ENCODE data around the gene NDST3.

NDST3 gene

DNA sequence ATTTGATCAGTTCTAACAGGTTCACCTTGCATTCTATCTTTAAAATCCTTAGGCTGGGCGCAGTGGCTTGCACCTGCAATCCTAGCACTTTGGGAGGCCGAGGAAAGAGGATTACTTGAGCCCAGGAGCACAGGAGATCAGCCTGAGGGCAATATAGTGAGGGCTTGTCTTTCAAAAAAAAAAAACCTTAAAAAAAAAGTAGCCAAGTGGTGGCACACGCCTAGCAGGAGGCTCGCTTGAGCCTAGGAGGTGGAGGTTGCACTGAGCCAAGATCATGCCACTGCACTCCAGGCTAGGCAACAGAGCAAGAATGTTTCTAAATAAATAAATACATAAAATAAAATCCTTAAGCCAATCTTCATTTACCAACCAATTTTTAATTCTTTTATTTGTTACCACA is 243.0 kb downstream of the NDST3 start:
- Histone ChIP-seq H4K20me1 (ENCODE audit: low read depth, low read length) (no peaks in the 10 kb centered on the region), H3K9ac (ENCODE audit: low read length) (peak overlapping the region; percentile 97; the same call in 1 of the 2 replicates), H3K36me3 (ENCODE audit: low read length) (peaks cover 19% of the 10 kb centered on the region), H3K27me3 (ENCODE audit: low read length) (no peaks in the 10 kb centered on the region), H2AFZ (ENCODE audit: low read depth, low read length, severe bottlenecking) (no peak overlapping the region), H3K27ac (ENCODE audit: low read depth, low read length) (no peak overlapping the region), H3F3A (ENCODE audit: insufficient read depth) (peaks cover 34% of the 10 kb centered on the region), H3K9me3 (ENCODE audit: insufficient read depth, low read length) (no peaks in the 10 kb centered on the region), H3K4me2 (ENCODE audit: low read depth, low read length, poor library complexity, severe bottlenecking) (peak overlapping the region; percentile 83), H3K79me2 (ENCODE audit: insufficient read depth, low read length) (peaks cover 12% of the 10 kb centered on the region), H3K4me3 (ENCODE audit: insufficient read depth, low read length, poor library complexity, severe bottlenecking) (peak overlapping the region; percentile 53), H3K9me2 (replicated peaks; ENCODE audit: insufficient read depth, low read length) (no peaks in the 10 kb centered on the region)
- TF ChIP-seq, protein P1, sequence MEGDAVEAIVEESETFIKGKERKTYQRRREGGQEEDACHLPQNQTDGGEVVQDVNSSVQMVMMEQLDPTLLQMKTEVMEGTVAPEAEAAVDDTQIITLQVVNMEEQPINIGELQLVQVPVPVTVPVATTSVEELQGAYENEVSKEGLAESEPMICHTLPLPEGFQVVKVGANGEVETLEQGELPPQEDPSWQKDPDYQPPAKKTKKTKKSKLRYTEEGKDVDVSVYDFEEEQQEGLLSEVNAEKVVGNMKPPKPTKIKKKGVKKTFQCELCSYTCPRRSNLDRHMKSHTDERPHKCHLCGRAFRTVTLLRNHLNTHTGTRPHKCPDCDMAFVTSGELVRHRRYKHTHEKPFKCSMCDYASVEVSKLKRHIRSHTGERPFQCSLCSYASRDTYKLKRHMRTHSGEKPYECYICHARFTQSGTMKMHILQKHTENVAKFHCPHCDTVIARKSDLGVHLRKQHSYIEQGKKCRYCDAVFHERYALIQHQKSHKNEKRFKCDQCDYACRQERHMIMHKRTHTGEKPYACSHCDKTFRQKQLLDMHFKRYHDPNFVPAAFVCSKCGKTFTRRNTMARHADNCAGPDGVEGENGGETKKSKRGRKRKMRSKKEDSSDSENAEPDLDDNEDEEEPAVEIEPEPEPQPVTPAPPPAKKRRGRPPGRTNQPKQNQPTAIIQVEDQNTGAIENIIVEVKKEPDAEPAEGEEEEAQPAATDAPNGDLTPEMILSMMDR (IDR thresholded peaks at IDR 0.05; ENCODE audit: insufficient read depth, low read length, poor library complexity, severe bottlenecking), result no peak
- TF ChIP-seq EZH2phosphoT487 (conservative IDR thresholded peaks at IDR 0.05; ENCODE audit: low read length), result no peak

DNA sequence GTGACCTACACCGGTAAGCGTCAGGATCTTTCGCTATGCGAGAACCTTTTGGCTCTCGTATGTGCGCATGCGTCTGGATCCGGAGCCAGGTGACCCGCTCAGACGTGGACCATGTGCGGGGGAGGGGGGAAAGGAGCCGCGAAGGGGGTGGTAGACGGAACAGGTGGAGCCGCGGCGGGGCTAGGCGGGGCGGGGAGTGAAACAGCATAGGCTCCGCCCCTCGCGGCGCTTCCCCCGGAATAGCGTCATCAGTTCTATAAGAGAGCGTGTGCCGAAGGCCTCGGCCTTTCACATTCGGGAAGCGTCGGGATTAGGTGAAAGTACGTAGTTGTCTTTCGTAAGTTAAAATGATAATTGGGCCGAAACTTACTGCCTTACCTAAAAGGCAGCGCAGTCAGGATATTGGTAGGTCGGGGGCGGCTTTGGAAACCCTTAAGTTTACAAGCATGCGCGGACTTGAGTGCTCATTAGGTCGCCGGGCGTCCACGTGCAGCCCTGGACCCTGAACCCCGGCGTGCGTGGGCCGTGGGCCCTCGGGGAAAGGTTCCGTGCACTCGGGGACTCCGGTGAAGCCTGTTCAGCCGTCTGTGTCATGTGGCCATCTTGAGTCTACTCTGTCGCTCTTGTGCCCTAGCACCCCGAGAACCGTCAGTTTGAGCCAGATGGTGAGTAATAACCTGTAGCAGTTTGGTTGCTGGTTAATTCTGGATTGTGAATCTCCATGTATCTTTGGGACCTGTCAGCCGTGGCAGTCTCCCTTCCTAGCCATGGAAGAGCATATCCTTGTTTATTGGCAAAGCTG is 244.4 kb downstream of the NDST3 start:
- Histone ChIP-seq H4K20me1 (ENCODE audit: low read depth, low read length) (no peaks in the 10 kb centered on the region), H3K36me3 (ENCODE audit: low read length) (peaks cover 19% of the 10 kb centered on the region), H3K4me3 (ENCODE audit: insufficient read depth, low read length, poor library complexity, severe bottlenecking) (peak overlapping the region; percentile 94), H3K9me3 (ENCODE audit: insufficient read depth, low read length) (no peaks in the 10 kb centered on the region), H2AFZ (ENCODE audit: low read depth, low read length, severe bottlenecking) (no peak overlapping the region), H3K27ac (ENCODE audit: low read depth, low read length) (peak overlapping the region; percentile 87), H3K79me2 (ENCODE audit: insufficient read depth, low read length) (peaks cover 12% of the 10 kb centered on the region), H3K27me3 (ENCODE audit: low read length) (no peaks in the 10 kb centered on the region), H3K4me2 (ENCODE audit: low read depth, low read length, poor library complexity, severe bottlenecking) (peak overlapping the region; percentile 94), H3F3A (ENCODE audit: insufficient read depth) (peaks cover 48% of the 10 kb centered on the region), H3K9me2 (replicated peaks; ENCODE audit: insufficient read depth, low read length) (no peaks in the 10 kb centered on the region), H3K9ac (ENCODE audit: low read length) (peak overlapping the region; percentile 97)
- TF ChIP-seq, protein P1 (IDR thresholded peaks at IDR 0.05; ENCODE audit: insufficient read depth, low read length, poor library complexity, severe bottlenecking), result no peak
- no peak for TF ChIP-seq EZH2phosphoT487 (conservative IDR thresholded peaks at IDR 0.05; ENCODE audit: low read length)

DNA sequence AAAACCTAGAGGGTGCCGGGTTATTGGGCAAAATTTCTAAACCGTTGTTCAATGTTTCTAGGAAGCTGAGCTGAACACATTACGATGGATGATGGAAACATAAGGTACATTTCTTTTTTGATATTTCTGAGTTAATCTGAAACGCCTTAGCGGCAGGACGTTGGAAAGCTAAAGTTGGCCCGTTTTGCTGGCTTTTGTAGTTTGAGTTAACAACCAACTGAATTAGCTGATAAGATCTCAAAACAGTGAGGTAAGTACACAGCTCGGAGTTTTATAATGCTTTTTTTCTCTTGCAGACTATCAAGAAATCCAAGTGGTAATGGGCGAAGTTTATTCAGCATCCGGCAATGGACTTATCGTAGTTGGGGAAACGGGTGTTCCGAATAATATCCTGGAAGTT is 245.0 kb downstream of the NDST3 start:
- peaks cover 19% of the 10 kb centered on the region for H3K36me3 ChIP-seq (ENCODE audit: low read length)
- H3K4me2 ChIP-seq (ENCODE audit: low read depth, low read length, poor library complexity, severe bottlenecking), result peak overlapping the region; percentile 94
- no peak overlapping the region for H2AFZ ChIP-seq (ENCODE audit: low read depth, low read length, severe bottlenecking)
- no peaks in the 10 kb centered on the region for H3K27me3 ChIP-seq (ENCODE audit: low read length)
- H3K9me2 ChIP-seq (replicated peaks; ENCODE audit: insufficient read depth, low read length), result no peaks in the 10 kb centered on the region
- H4K20me1 ChIP-seq (ENCODE audit: low read depth, low read length), result no peaks in the 10 kb centered on the region
- H3K9ac ChIP-seq (ENCODE audit: low read length), result peak overlapping the region; percentile 97
- H3K27ac ChIP-seq (ENCODE audit: low read depth, low read length), result peak overlapping the region; percentile 87
- H3K4me3 ChIP-seq (ENCODE audit: insufficient read depth, low read length, poor library complexity, severe bottlenecking), result peak overlapping the region; percentile 94
- peaks cover 12% of the 10 kb centered on the region for H3K79me2 ChIP-seq (ENCODE audit: insufficient read depth, low read length)
- peaks cover 55% of the 10 kb centered on the region for H3F3A ChIP-seq (ENCODE audit: insufficient read depth)
- no peak for TF ChIP-seq EZH2phosphoT487 (conservative IDR thresholded peaks at IDR 0.05; ENCODE audit: low read length)
- TF ChIP-seq, protein P1 (IDR thresholded peaks at IDR 0.05; ENCODE audit: insufficient read depth, low read length, poor library complexity, severe bottlenecking), result no peak
- H3K9me3 ChIP-seq (ENCODE audit: insufficient read depth, low read length), result no peaks in the 10 kb centered on the region

Data from SU-DHL-6 (cell line).